Calu3 (cell line): ENCODE results near the gene PDE7B. TPM values are rescaled to one million over a fixed set of nuclear protein-coding genes. Genes with fewer than 3 reads are reported as not detected.
A peak's percentile ranks its signal among the peaks of the same experiment; 100 is the strongest.

Experiments
- BruUV-seq: library from RNA; stranded (reverse); fragments of 400-500 nt; replicated peaks from 2 replicates; lab custom pipeline; 2021; lab: Mats Ljungman, UMichigan
- CTCF ChIA-PET: fragments of 300-600 bp; sonication (Branson Sonifier 250); formaldehyde crosslinking; loops from one replicate; lab custom pipeline; 2022; ENCODE audit warnings: antibody characterized with exemption; lab: Charles Lee
- DNase-seq: peaks from one replicate; pipeline ENCODE4 v3.0.0; 2022
- H3K27ac Mint-ChIP-seq: one replicate; pipeline ENCODE4 v1.8.0; 2022; ENCODE audit warnings: mixed read lengths; ENCODE audit not compliant: unreplicated experiment
- H3K27me3 Mint-ChIP-seq: one replicate; pipeline ENCODE4 v1.8.0; 2022; ENCODE audit warnings: mixed read lengths; ENCODE audit not compliant: unreplicated experiment
- H3K36me3 Mint-ChIP-seq: one replicate; pipeline ENCODE4 v1.8.0; 2022; ENCODE audit warnings: mild to moderate bottlenecking, moderate library complexity, mixed read lengths; ENCODE audit not compliant: insufficient read depth, unreplicated experiment
- H3K4me1 Mint-ChIP-seq: one replicate; pipeline ENCODE4 v1.8.0; 2022; ENCODE audit warnings: mild to moderate bottlenecking, low read depth, mixed read lengths; ENCODE audit not compliant: unreplicated experiment
- H3K4me3 Mint-ChIP-seq: one replicate; pipeline ENCODE4 v1.8.0; 2022; ENCODE audit warnings: mild to moderate bottlenecking, low read depth, moderate library complexity, mixed read lengths; ENCODE audit not compliant: unreplicated experiment
- H3K9me3 Mint-ChIP-seq: one replicate; pipeline ENCODE4 v1.8.0; 2022; ENCODE audit warnings: low read depth, mixed read lengths; ENCODE audit not compliant: unreplicated experiment
- intact Hi-C: fragments of 100-400 bp; cut with micrococcal nuclease; formaldehyde crosslinking; loops from one replicate; pipeline ENCODE4 v1.10.0; 2022; ENCODE audit not compliant: unreplicated experiment
- total RNA-seq: library from RNA; stranded (reverse); gene quantifications from 2 replicates; pipeline ENCODE4 v1.2.3, GENCODE V29; 2022
- TF ChIP-seq, protein P1 (sequence below): fragments of 200-600 bp; IDR thresholded peaks from one replicate; pipeline ENCODE4 v1.8.0; 2022; ENCODE audit warnings: antibody characterized with exemption; ENCODE audit not compliant: unreplicated experiment

The PDE7B gene
- total RNA-seq, 1 experiment from 2014 or later = 0.09 TPM

DNA sequence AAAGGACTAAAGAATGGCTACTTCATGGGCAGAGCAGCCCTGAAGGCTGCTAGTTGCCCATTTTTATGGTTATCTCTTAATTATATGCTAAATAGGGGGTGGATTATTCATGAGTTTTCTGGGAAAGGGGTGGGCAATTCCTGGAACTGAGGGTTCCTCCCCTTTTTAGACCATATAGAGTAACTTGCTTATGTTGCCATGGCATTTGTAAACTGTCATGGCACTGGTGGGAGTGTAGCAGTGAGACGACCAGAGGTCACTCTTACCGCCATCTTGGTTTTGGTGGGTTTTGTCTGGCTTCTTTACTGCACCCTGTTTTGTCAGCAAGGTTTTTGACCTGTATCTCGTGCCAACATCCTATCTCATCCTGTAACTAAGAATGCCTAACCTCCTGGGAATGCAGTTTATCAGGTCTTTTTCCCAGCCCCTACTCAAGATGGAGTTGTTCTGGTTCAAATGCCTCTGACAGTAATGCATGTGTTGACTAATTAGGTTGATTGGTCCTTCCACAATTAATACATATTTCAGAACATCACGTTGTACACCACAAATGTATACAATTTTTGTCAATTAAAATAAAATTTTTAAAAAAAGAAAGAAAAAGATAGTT, 139.5 kb downstream of the PDE7B start:
- intact Hi-C loops = no loop called here
- H3K4me3 Mint-ChIP-seq = no peak overlapping the region
- TF ChIP-seq, protein P1, sequence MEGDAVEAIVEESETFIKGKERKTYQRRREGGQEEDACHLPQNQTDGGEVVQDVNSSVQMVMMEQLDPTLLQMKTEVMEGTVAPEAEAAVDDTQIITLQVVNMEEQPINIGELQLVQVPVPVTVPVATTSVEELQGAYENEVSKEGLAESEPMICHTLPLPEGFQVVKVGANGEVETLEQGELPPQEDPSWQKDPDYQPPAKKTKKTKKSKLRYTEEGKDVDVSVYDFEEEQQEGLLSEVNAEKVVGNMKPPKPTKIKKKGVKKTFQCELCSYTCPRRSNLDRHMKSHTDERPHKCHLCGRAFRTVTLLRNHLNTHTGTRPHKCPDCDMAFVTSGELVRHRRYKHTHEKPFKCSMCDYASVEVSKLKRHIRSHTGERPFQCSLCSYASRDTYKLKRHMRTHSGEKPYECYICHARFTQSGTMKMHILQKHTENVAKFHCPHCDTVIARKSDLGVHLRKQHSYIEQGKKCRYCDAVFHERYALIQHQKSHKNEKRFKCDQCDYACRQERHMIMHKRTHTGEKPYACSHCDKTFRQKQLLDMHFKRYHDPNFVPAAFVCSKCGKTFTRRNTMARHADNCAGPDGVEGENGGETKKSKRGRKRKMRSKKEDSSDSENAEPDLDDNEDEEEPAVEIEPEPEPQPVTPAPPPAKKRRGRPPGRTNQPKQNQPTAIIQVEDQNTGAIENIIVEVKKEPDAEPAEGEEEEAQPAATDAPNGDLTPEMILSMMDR = no peak
- no peaks in the 10 kb centered on the region for H3K27me3 Mint-ChIP-seq
- no TSS peak for BruUV-seq
- H3K9me3 Mint-ChIP-seq = no peaks in the 10 kb centered on the region
- H3K27ac Mint-ChIP-seq = no peak overlapping the region
- CTCF ChIA-PET = no interaction called here
- no peak for DNase-seq
- peaks cover 5% of the 10 kb centered on the region for H3K4me1 Mint-ChIP-seq
- no peaks in the 10 kb centered on the region for H3K36me3 Mint-ChIP-seq

DNA sequence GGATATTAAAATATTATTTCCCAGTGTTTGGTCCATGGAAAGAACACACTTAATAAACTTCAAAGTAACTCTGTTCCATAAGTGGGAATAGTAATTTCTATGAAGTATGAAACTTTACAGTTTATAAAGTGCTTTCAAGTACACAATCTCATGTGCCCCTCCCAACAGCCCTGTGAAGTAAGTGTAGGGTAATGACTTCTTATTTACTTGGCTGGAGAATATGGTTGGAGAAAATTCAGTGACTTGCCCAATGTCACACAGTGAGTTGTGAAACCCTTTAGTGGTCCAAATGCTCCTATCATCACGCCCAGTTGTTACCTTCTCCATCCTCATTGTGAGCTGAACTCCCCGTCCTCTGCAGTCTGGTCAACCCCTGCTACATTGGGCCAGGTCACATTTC, 141.2 kb downstream of the PDE7B start:
- H3K36me3 Mint-ChIP-seq = no peaks in the 10 kb centered on the region
- TF ChIP-seq, protein P1 = no peak
- H3K9me3 Mint-ChIP-seq = no peaks in the 10 kb centered on the region
- DNase-seq = no peak
- no peak overlapping the region for H3K27ac Mint-ChIP-seq
- CTCF ChIA-PET = no interaction called here
- no TSS peak for BruUV-seq
- H3K27me3 Mint-ChIP-seq = no peaks in the 10 kb centered on the region
- H3K4me3 Mint-ChIP-seq = no peak overlapping the region
- intact Hi-C loops = no loop called here
- H3K4me1 Mint-ChIP-seq = peaks cover 5% of the 10 kb centered on the region

DNA sequence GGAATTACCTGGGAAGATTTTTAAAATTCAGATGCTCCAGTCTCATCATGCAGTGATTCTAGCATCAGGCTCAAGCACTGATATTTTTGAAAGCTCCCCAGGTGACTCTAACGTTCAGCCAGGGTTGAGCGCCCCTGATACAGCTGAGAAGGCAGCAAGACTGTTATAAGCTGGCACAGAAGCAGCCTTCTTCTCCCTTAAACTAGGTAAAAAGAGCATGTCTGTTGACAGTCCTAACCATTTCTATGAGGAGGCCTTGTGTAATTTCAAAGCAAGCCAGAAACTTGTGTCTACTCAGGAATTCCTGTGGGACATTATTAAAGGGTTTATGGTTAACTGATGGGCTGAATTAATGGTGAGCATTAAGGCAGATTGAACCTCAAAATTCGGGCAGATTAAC, 141.9 kb downstream of the PDE7B start:
- Mint-ChIP-seq H3K9me3 (no peaks in the 10 kb centered on the region), H3K36me3 (no peaks in the 10 kb centered on the region), H3K27ac (no peak overlapping the region), H3K27me3 (no peaks in the 10 kb centered on the region), H3K4me1 (peaks cover 5% of the 10 kb centered on the region), H3K4me3 (no peak overlapping the region)
- no TSS peak for BruUV-seq
- intact Hi-C loops = no loop called here
- CTCF ChIA-PET = no interaction called here
- DNase-seq = no peak
- TF ChIP-seq, protein P1 = no peak

DNA sequence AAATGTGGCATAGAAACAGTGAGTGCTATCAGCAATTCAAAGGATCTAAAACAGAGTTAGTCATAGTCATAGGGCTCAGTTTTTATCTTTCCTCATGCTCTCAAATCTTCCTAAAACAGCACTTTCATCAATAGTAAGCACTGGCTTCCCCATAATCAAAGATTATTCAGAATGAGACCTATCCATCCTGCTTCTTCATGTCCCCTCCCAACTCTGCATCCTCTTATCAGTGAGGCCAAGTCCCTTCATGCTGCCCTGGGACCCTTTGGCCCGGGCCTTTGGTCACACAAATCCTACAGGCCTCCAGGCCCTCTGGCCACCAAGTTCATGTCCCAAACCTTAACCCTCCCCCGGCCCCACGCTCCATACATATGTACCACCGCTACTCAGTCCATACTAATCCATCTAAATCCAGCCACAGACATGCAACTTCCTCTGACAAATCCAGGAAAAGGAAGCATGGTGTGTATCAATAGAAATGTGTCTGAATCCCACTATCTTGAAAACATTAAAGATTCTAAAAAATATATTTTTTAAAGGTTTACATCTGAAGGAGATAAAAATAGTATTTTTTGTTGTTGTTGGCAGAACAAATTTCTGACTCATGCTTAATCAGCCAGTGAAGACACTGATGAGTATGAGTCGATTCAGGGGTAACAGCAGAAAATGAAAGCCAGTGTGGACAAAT, 143.5 kb downstream of the PDE7B start:
- BruUV-seq = no TSS peak
- Mint-ChIP-seq H3K27ac (peak overlapping the region; percentile 24), H3K4me3 (no peak overlapping the region), H3K4me1 (peaks cover 5% of the 10 kb centered on the region), H3K9me3 (peaks cover 2% of the 10 kb centered on the region), H3K36me3 (no peaks in the 10 kb centered on the region), H3K27me3 (no peaks in the 10 kb centered on the region)
- intact Hi-C loops = no loop called here
- TF ChIP-seq, protein P1 = no peak
- DNase-seq = no peak
- CTCF ChIA-PET = no interaction called here
